ENCODE results near the gene TOM1L1. TPM values are rescaled to one million over a fixed set of nuclear protein-coding genes. Genes with fewer than 3 reads are reported as not detected.

TOM1L1 gene
- total and polyA plus RNA-seq, 7 donors, result 1.1 to 6.5 (median 4.0) TPM

- H3K27ac ChIP-seq, result no peak overlapping the region
- no peak for TF ChIP-seq CTCF (IDR thresholded peaks at IDR 0.05)
- H3K27me3 ChIP-seq (ENCODE audit: insufficient read depth in 3 of 3, low read length in 2 of 3), result no peaks in the 10 kb centered on the region
- WGBS, 3 donors, result 93 to 100% (median 98%) methylated on average over 1 of the region's 1 CpG
- peaks cover 0 to 36% of the 10 kb centered on the region in 2 donors for H3K36me3 ChIP-seq (ENCODE audit: insufficient read depth in 1 of 2, low read depth in 1 of 2)
- no peaks in the 10 kb centered on the region for H3K9me3 ChIP-seq
- ATAC-seq, result no peak
- intact Hi-C loops (cut with DNase I), result no loop called here
- no peak overlapping the region for H3K4me3 ChIP-seq
- no peak for DNase-seq
- no peaks in the 10 kb centered on the region for H3K4me1 ChIP-seq
These were observed 32.1 kb downstream of the TOM1L1 start for GRCh38 chr17:54932711-54933110.

DNA sequence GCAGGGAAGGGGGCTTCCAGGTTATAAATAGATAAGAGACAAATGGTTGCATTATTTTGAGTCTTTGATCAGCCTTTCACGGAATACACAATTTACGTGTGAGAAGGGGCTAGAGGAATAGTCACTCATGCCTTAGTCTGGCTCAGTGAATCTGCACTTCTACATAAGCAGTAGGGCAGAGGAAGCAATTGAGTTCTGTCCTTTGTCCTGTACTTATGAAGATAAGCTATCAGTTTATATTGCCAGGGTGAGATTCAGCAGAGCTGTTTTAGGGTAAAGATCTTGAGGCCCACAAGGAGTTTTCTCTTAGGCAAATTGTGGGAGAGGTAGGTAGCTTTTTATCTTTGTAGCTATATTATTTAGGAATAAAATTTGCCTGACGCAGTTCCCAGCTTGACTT lies 33.3 kb downstream of the TOM1L1 start:
- DNase-seq (no peak), ATAC-seq (no peak)
- no peaks in the 10 kb centered on the region for H3K4me1 ChIP-seq
- H3K4me3 ChIP-seq, result no peak overlapping the region
- no peaks in the 10 kb centered on the region for H3K27me3 ChIP-seq (ENCODE audit: insufficient read depth in 3 of 3, low read length in 2 of 3)
- H3K27ac ChIP-seq, result no peak overlapping the region
- no peaks in the 10 kb centered on the region for H3K9me3 ChIP-seq
- no peak for TF ChIP-seq CTCF (IDR thresholded peaks at IDR 0.05)
- WGBS, 3 donors, result 90 to 96% (median 93%) methylated on average over 3 of the region's 3 CpGs
- intact Hi-C loops (cut with DNase I), result no loop called here
- peaks cover 0 to 44% of the 10 kb centered on the region in 2 donors for H3K36me3 ChIP-seq (ENCODE audit: insufficient read depth in 1 of 2, low read depth in 1 of 2)

DNA sequence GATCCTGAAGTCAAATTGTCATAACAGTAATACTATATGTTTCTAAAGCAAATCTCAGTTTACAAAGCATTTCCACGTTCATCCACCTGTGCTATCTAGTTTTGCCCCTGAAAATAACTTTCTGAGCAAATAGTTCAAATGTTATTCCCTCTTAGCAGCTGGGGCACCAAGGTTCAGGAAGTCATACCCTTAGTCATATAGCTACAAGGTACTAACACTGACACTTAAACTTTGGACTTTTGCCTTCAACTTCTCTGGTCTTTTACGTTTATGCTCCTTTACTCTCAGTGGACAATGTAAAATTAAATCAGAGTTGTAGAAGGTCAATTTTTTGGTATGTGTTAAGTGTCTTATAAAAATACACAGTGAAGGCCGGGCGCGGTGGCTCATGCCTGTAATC lies 34.8 kb downstream of the TOM1L1 start:
- intact Hi-C loops (cut with DNase I), result no loop called here
- DNase-seq (no peak), ATAC-seq (no peak)
- no peak for TF ChIP-seq CTCF (IDR thresholded peaks at IDR 0.05)
- Histone ChIP-seq H3K27me3 (ENCODE audit: insufficient read depth in 3 of 3, low read length in 2 of 3) (no peaks in the 10 kb centered on the region), H3K4me1 (no peaks in the 10 kb centered on the region), H3K4me3 (no peak overlapping the region), H3K36me3 (ENCODE audit: insufficient read depth in 1 of 2, low read depth in 1 of 2) (peaks cover 0 to 45% of the 10 kb centered on the region in 2 donors), H3K27ac (no peak overlapping the region), H3K9me3 (no peaks in the 10 kb centered on the region)
- 84 to 92% (median 91%) methylated on average over 5 of the region's 5 CpGs for WGBS, 3 donors

DNA sequence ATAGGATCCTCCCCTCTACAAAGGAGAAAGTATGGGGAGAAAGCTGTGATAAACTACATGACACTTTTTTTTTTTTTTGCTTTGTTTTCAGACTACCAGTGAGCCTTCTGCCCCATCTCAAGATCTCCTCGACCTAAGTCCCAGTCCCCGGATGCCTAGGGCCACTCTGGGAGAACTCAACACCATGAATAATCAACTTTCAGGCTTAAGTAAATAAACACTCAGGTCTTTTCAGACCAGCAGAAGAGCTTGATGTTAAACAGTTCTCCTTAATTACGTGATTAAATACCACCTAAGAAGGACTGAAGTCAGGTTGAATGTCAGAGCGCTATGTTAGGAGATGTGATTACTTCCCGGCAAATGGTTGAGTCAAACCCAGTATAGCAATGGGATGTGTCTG lies 36.4 kb downstream of the TOM1L1 start:
- WGBS, 3 donors, result 73 to 81% (median 77%) methylated on average over 5 of the region's 5 CpGs
- no peaks in the 10 kb centered on the region for H3K9me3 ChIP-seq
- no peaks in the 10 kb centered on the region for H3K27me3 ChIP-seq (ENCODE audit: insufficient read depth in 3 of 3, low read length in 2 of 3)
- DNase-seq, result no peak
- intact Hi-C loops (cut with DNase I), result no loop called here
- no peaks in the 10 kb centered on the region for H3K4me1 ChIP-seq
- H3K36me3 ChIP-seq (ENCODE audit: insufficient read depth in 1 of 2, low read depth in 1 of 2), result peaks cover 0 to 43% of the 10 kb centered on the region in 2 donors
- no peak overlapping the region for H3K4me3 ChIP-seq
- no peak for TF ChIP-seq CTCF (IDR thresholded peaks at IDR 0.05)
- no peak overlapping the region for H3K27ac ChIP-seq
- no peak for ATAC-seq

GRCh38 chr17:54937426-54937825 lies 36.8 kb downstream of the TOM1L1 start:
- no peak for TF ChIP-seq CTCF (IDR thresholded peaks at IDR 0.05)
- H3K36me3 ChIP-seq (ENCODE audit: insufficient read depth in 1 of 2, low read depth in 1 of 2), result peaks cover 0 to 43% of the 10 kb centered on the region in 2 donors
- no peak overlapping the region for H3K27ac ChIP-seq
- DNase-seq (no peak), ATAC-seq (no peak)
- H3K4me3 ChIP-seq, result no peak overlapping the region
- H3K9me3 ChIP-seq, result no peaks in the 10 kb centered on the region
- H3K4me1 ChIP-seq, result no peaks in the 10 kb centered on the region
- no peaks in the 10 kb centered on the region for H3K27me3 ChIP-seq (ENCODE audit: insufficient read depth in 3 of 3, low read length in 2 of 3)
- 99 to 100% (median 100%) methylated on average over 1 of the region's 1 CpG for WGBS, 3 donors
- intact Hi-C loops (cut with DNase I), result no loop called here

All from psoas muscle (tissue), 8 donors.